ENCODE results near the gene MIPOL1. TPM values are rescaled to one million over a fixed set of nuclear protein-coding genes. Genes with fewer than 3 reads are reported as not detected.

The MIPOL1 gene
- total and polyA plus RNA-seq, 2 of the 13 experiments (the other 11 are each of a cell fraction or from before 2014, with no cell fraction given), result 8.6 to 34.2 TPM

DNA sequence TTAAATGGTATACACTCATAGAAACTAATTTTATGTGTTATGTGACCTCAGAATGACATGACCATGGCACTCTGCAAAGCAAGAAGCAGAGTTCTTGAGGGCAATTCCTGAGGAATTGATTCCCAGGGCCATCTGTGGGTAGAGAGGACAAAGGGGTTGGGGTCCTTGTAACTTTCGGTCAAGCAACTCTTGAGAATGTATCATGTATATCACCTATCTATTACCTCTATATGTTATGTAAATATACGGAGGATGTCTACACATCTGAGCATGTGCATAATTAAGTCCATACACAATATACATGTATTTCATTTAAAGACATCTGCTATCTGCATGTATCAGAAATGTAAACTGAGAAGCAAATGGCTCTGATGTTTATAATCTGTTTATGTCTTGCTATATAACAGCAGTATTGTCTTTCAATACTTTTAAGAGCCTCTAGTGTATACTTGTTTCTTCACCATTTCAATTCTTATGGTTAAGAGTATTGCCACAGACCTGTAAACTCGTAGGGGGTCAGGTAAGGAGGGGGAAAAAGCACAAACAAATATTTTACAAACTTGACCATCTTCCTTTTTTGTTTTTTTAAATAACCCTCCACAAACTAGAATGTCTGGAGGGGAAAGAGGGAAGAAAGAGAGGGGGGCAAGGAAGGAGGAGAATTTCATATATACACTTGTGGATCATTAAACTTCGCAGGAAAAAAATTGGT lies 392.8 kb downstream of the MIPOL1 start:
- Histone ChIP-seq H3K4me2 (ENCODE audit: low read depth, low read length) (peak overlapping the region; percentile 84), H3K4me1 (ENCODE audit: insufficient read depth, low read length) (peaks cover 61% of the 10 kb centered on the region), H3K9me3 (ENCODE audit: low read length) (no peaks in the 10 kb centered on the region), H3K9ac (ENCODE audit: insufficient read depth, low read depth, low read length) (peak overlapping the region; percentile 88; the same call in 1 of the 2 replicates), H2AFZ (ENCODE audit: low read length) (no peak overlapping the region), H3K36me3 (replicated peaks in 1 of 2; ENCODE audit: control insufficient read depth in 1 of 2, insufficient read depth in 2 of 2, low read length in 2 of 2) (peaks cover 9 to 14% of the 10 kb centered on the region in 2 experiments), H3K27me3 (ENCODE audit: control insufficient read depth in 1 of 2, insufficient read depth in 2 of 2, low read length in 2 of 2) (no peaks in the 10 kb centered on the region; a peak in 1 of 5 replicates), H3K27ac (ENCODE audit: extremely low read length, insufficient read depth, low read length) (peak overlapping the region; percentile 1), H3K4me3 (replicated peaks in 1 of 3; ENCODE audit: insufficient read depth in 1 of 3, low read depth in 2 of 3, low read length in 3 of 3) (peak overlapping the region; percentile 36 to 91 (median 72); a peak in 5 of 6 replicates), H4K20me1 (ENCODE audit: insufficient read depth, low read length) (no peaks in the 10 kb centered on the region), H3K79me2 (ENCODE audit: insufficient read depth, low read length) (peaks cover 64% of the 10 kb centered on the region)
- BruUV-seq (replicated peaks), result TSS peak; percentile 14
- in situ Hi-C loops (cut with HindIII; ENCODE audit: extremely low pct_ligation_motif_present, low pct_unique_long_range_greater_than_20kb) (loop anchor here (5.0 kb wide), 1 partner anchor 338 kb away; no protein-coding TSS in a partner anchor), intact Hi-C loops (cut with micrococcal nuclease; ENCODE audit: unreplicated experiment) (loop anchor here (5.0 kb wide), 2 partner anchors 108 to 203 kb away; no protein-coding TSS in a partner anchor)
- ChIA-PET POLR2A (interaction anchor here (1.0 to 1.5 kb wide), 2 partner anchors 14 to 44 kb away, joined by 3 to 4 read pairs; no protein-coding TSS in a partner anchor), CTCF (ENCODE audit: low intra/inter-chr PET ratio, low total read pairs) (no interaction called here)
- WGBS (ENCODE audit: low lambda C conversion rate), result 66% methylated on average over 4 of the region's 4 CpGs
- no peak for ATAC-seq
- DNase-seq (ENCODE audit: low spot score), result no peak
- no peak for FAIRE-seq
- TF ChIP-seq, protein P1, sequence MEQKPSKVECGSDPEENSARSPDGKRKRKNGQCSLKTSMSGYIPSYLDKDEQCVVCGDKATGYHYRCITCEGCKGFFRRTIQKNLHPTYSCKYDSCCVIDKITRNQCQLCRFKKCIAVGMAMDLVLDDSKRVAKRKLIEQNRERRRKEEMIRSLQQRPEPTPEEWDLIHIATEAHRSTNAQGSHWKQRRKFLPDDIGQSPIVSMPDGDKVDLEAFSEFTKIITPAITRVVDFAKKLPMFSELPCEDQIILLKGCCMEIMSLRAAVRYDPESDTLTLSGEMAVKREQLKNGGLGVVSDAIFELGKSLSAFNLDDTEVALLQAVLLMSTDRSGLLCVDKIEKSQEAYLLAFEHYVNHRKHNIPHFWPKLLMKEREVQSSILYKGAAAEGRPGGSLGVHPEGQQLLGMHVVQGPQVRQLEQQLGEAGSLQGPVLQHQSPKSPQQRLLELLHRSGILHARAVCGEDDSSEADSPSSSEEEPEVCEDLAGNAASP (CRISPR knock-in tag; IDR thresholded peaks at IDR 0.05; ENCODE audit: borderline replicate concordance), result 0 out of 2 replicates have a peak, but pooled peaks have one; percentile 0
- TF ChIP-seq ARHGAP35 (CRISPR knock-in tag; IDR thresholded peaks at IDR 0.05; ENCODE audit: borderline replicate concordance) (no peak), SP140L (CRISPR knock-in tag; IDR thresholded peaks at IDR 0.05; ENCODE audit: borderline replicate concordance) (no peak), ZSCAN12 (CRISPR knock-in tag; IDR thresholded peaks at IDR 0.05) (no peak), POLR2G (IDR thresholded peaks at IDR 0.05; ENCODE audit: low read depth, low read length) (peak; percentile 53; the same call in 1 of the 2 replicates), MED13 (CRISPR knock-in tag; IDR thresholded peaks at IDR 0.05) (no peak), MAFF (IDR thresholded peaks at IDR 0.05; ENCODE audit: low read depth, low read length) (no peak), ZFX (CRISPR knock-in tag; IDR thresholded peaks at IDR 0.05; ENCODE audit: low read depth) (no peak), SOX13 (IDR thresholded peaks at IDR 0.05) (no peak), SOX13 (CRISPR knock-in tag; conservative IDR thresholded peaks at IDR 0.05 in 1 of 2, IDR thresholded peaks at IDR 0.05 in 1 of 2) (0 out of 4 replicates have a peak, but pooled peaks of 1 of the 2 experiments have one; percentile 71), HNRNPK (IDR thresholded peaks at IDR 0.05; ENCODE audit: low read depth, low read length, poor library complexity, severe bottlenecking) (peak; percentile 56), PRMT3 (CRISPR knock-in tag; IDR thresholded peaks at IDR 0.05; ENCODE audit: borderline replicate concordance, low read depth) (no peak), ZBTB7B (CRISPR knock-in tag; IDR thresholded peaks at IDR 0.05) (no peak), ZNF274 (CRISPR knock-in tag; IDR thresholded peaks at IDR 0.05) (no peak), ZNF782 (CRISPR knock-in tag; IDR thresholded peaks at IDR 0.05; ENCODE audit: borderline replicate concordance) (no peak)
- TF ChIP-seq, protein P2, sequence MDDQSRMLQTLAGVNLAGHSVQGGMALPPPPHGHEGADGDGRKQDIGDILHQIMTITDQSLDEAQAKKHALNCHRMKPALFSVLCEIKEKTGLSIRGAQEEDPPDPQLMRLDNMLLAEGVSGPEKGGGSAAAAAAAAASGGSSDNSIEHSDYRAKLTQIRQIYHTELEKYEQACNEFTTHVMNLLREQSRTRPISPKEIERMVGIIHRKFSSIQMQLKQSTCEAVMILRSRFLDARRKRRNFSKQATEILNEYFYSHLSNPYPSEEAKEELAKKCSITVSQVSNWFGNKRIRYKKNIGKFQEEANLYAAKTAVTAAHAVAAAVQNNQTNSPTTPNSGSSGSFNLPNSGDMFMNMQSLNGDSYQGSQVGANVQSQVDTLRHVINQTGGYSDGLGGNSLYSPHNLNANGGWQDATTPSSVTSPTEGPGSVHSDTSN (CRISPR knock-in tag; IDR thresholded peaks at IDR 0.05; ENCODE audit: borderline replicate concordance), result 0 out of 2 replicates have a peak, but pooled peaks have one; percentile 49
- TF ChIP-seq, protein P3, sequence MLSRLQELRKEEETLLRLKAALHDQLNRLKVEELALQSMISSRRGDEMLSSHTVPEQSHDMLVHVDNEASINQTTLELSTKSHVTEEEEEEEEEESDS (CRISPR knock-in tag; IDR thresholded peaks at IDR 0.05; ENCODE audit: borderline replicate concordance), result no peak
- TF ChIP-seq, protein P4, sequence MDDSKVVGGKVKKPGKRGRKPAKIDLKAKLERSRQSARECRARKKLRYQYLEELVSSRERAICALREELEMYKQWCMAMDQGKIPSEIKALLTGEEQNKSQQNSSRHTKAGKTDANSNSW (CRISPR knock-in tag; IDR thresholded peaks at IDR 0.05; ENCODE audit: borderline replicate concordance), result no peak
